COLO829 (cell line): ENCODE measurements around the gene TXNRD2.

Source experiments
- DNase-seq: peaks from one replicate; pipeline ENCODE4 v3.0.0; 2012; ENCODE audit warnings: low spot score

Gene TXNRD2

GRCh38 chr22:19875531-19876313 is 65.9 kb downstream of the TXNRD2 start:
- no peak for DNase-seq

- DNase-seq = no peak
Measured at GRCh38 chr22:19875061-19875530, 66.5 kb downstream of the TXNRD2 start.

GRCh38 chr22:19874307-19875060 is 67.1 kb downstream of the TXNRD2 start:
- no peak for DNase-seq

GRCh38 chr22:19873960-19874306 is 67.7 kb downstream of the TXNRD2 start:
- DNase-seq = no peak

- DNase-seq = no peak
Measured at GRCh38 chr22:19873138-19873959, 68.3 kb downstream of the TXNRD2 start.

GRCh38 chr22:19872779-19873137 is 68.9 kb downstream of the TXNRD2 start:
- no peak for DNase-seq

GRCh38 chr22:19871845-19872778 is 69.5 kb downstream of the TXNRD2 start:
- no peak for DNase-seq

GRCh38 chr22:19871023-19871844 is 70.4 kb downstream of the TXNRD2 start:
- no peak for DNase-seq

- DNase-seq = no peak
Measured at GRCh38 chr22:19870153-19871022, 71.2 kb downstream of the TXNRD2 start.

- DNase-seq = no peak
Measured at GRCh38 chr22:19869497-19870152, 72.0 kb downstream of the TXNRD2 start.

GRCh38 chr22:19868773-19869471 is 72.7 kb downstream of the TXNRD2 start:
- DNase-seq = peak; percentile 63

GRCh38 chr22:19868333-19868732 is 73.3 kb downstream of the TXNRD2 start:
- DNase-seq = no peak

GRCh38 chr22:19867617-19868016 is 74.0 kb downstream of the TXNRD2 start:
- no peak for DNase-seq

GRCh38 chr22:19866665-19867009 is 75.0 kb downstream of the TXNRD2 start:
- DNase-seq = no peak

GRCh38 chr22:19865141-19865829 is 76.3 kb downstream of the TXNRD2 start:
- DNase-seq = no peak

GRCh38 chr22:19864538-19865106 is 77.0 kb downstream of the TXNRD2 start:
- DNase-seq = no peak

GRCh38 chr22:19863571-19863970 is 78.0 kb downstream of the TXNRD2 start:
- no peak for DNase-seq
